A549 (cell line): ENCODE data around the gene ITGB3. TPM values are rescaled to one million over a fixed set of nuclear protein-coding genes. Genes with fewer than 3 reads are reported as not detected.

Experiments
- ATAC-seq, 2 experiments: fragments of 200-7000 bp in 1 of 2; fragments of >200 bp in 1 of 2; cut with Nextera tagmentation in 1 of 2; cut with Tn5 transposase in 1 of 2; 3 replicates each; pipeline versions ENCODE4 v1.8.0 to v1.9.1; 2018 to 2020; ENCODE audit warnings: mild to moderate bottlenecking in 1 of 2, moderate library complexity in 1 of 2
- CTCF ChIA-PET: fragments of 300-600 bp; sonication (Branson Sonifier 250); formaldehyde crosslinking; extraction: SDS; loops from one replicate; lab custom pipeline; 2021; ENCODE audit warnings: antibody characterized with exemption, inconsistent platforms; lab: Yijun Ruan, JAX
- POLR2A ChIA-PET: fragments of 350-600 bp; formaldehyde crosslinking; extraction: SDS; loops from one replicate; lab custom pipeline; 2021; ENCODE audit warnings: antibody characterized with exemption, inconsistent platforms; lab: Yijun Ruan, JAX
- DNase-seq, 2 experiments: peaks; one replicate each; pipeline versions ENCODE4 v3.0.0 to v3.0.0-alpha.2; 2011 to 2016; ENCODE audit warnings: low read depth in 1 of 2, low spot score in 1 of 2
- FAIRE-seq: peaks from 2 replicates; lab custom pipeline; 2011; peaks lifted over from hg19 to GRCh38; lab: Jason Lieb, UNC
- H3K27ac ChIP-seq, 2 experiments: fragments of >200 bp; sonication (Bioruptor Twin); formaldehyde crosslinking; 3 replicates each; pipeline ENCODE4 v1.5.1; 2016 to 2017
- H3K4me1 ChIP-seq: fragments of >200 bp; sonication (Bioruptor Twin); formaldehyde crosslinking; 3 replicates; pipeline ENCODE4 v1.6.1; 2016
- H3K4me2 ChIP-seq: fragments of >200 bp; sonication (Bioruptor Twin); formaldehyde crosslinking; 3 replicates; pipeline ENCODE4 v1.6.1; 2016
- H3K4me3 ChIP-seq: fragments of >200 bp; sonication (Bioruptor Twin); formaldehyde crosslinking; 3 replicates; pipeline ENCODE4 v1.5.1; 2016
- H3K9me3 ChIP-seq: fragments of >200 bp; sonication (Bioruptor Twin); formaldehyde crosslinking; 3 replicates; pipeline ENCODE4 v1.6.1; 2016
- BHLHE40 ChIP-seq: IDR thresholded peaks from 2 replicates; pipeline ENCODE4 v1.6.1; 2012; ENCODE audit warnings: low read depth, low read length, inconsistent platforms
- CBX8 ChIP-seq: fragments of 200-600 bp; sonication (generic); IDR thresholded peaks from 2 replicates; pipeline ENCODE4 v1.6.1; 2016
- EHMT2 ChIP-seq: fragments of 200-600 bp; sonication (generic); IDR thresholded peaks from 2 replicates; pipeline ENCODE4 v1.6.1; 2016; ENCODE audit warnings: antibody characterized with exemption, low read depth, mild to moderate bottlenecking, moderate library complexity
- GATA3 ChIP-seq: IDR thresholded peaks from 2 replicates; pipeline ENCODE4 v1.6.1; 2012; ENCODE audit warnings: borderline replicate concordance
- HOXB5 ChIP-seq: fragments of 250-450 bp; sonication (Bioruptor Pico); IDR thresholded peaks from 2 replicates; pipeline ENCODE4 v1.5.0; 2020; ENCODE audit warnings: mild to moderate bottlenecking, moderate library complexity
- JUN ChIP-seq, 2 experiments: fragments of >200 bp; sonication (Bioruptor Twin); formaldehyde crosslinking; IDR thresholded peaks; 2 replicates in 1 of 2; 3 replicates in 1 of 2; pipeline ENCODE4 v1.6.1; 2016 to 2017
- KDM1A ChIP-seq: fragments of 200-600 bp; sonication (generic); IDR thresholded peaks from 2 replicates; pipeline ENCODE4 v1.6.1; 2016; ENCODE audit warnings: low read depth, mild to moderate bottlenecking
- KDM5A ChIP-seq: fragments of 200-600 bp; sonication (generic); IDR thresholded peaks from 2 replicates; pipeline ENCODE4 v1.6.1; 2016; ENCODE audit warnings: antibody characterized with exemption, mild to moderate bottlenecking
- MAFK ChIP-seq: fragments of 450-650 bp; IDR thresholded peaks from 2 replicates; pipeline ENCODE4 v1.6.1; 2014; ENCODE audit not compliant: partially characterized antibody
- MAZ ChIP-seq: fragments of 150-350 bp; IDR thresholded peaks from 2 replicates; pipeline ENCODE4 v1.6.1; 2014; ENCODE audit warnings: antibody characterized with exemption, low read depth, low read length, borderline replicate concordance
- NFE2L2 ChIP-seq: fragments of 150-350 bp; conservative IDR thresholded peaks from 2 replicates; pipeline ENCODE4 v1.6.1; 2014; ENCODE audit warnings: low read length
- NPAS2 ChIP-seq: fragments of 250-450 bp; sonication (Bioruptor Pico); IDR thresholded peaks from 2 replicates; pipeline ENCODE4 v1.8.0; 2022; ENCODE audit warnings: mild to moderate bottlenecking, moderate library complexity, borderline replicate concordance
- PHF8 ChIP-seq: fragments of 200-600 bp; sonication (generic); IDR thresholded peaks from 2 replicates; pipeline ENCODE4 v1.6.1; 2016; ENCODE audit warnings: low read depth, mild to moderate bottlenecking, antibody characterized with exemption, moderate library complexity, borderline replicate concordance
- POLR2A ChIP-seq: IDR thresholded peaks from 2 replicates; pipeline ENCODE4 v1.6.1; 2012; ENCODE audit warnings: mild to moderate bottlenecking, low read length
- POLR2AphosphoS2 ChIP-seq: conservative IDR thresholded peaks from 2 replicates; pipeline ENCODE4 v1.6.1; 2012; ENCODE audit warnings: low read length, improper control_type of control experiment, inconsistent platforms
- RAD21 ChIP-seq, 2 experiments: fragments of >200 bp in 1 of 2; sonication (Bioruptor Twin) in 1 of 2; formaldehyde crosslinking in 1 of 2; IDR thresholded peaks in 1 of 2; conservative IDR thresholded peaks in 1 of 2; 2 replicates in 1 of 2; 3 replicates in 1 of 2; pipeline ENCODE4 v1.6.1; 2012 to 2018; ENCODE audit warnings: inconsistent platforms in 1 of 2
- RARB ChIP-seq: fragments of 250-450 bp; sonication (Bioruptor Pico); IDR thresholded peaks from 2 replicates; pipeline ENCODE4 v1.8.0; 2021; ENCODE audit warnings: mild to moderate bottlenecking, moderate library complexity
- RFX5 ChIP-seq: fragments of 450-650 bp; IDR thresholded peaks from 2 replicates; pipeline ENCODE4 v1.7.1; 2014; ENCODE audit warnings: antibody characterized with exemption, mild to moderate bottlenecking, moderate library complexity
- TFCP2L1 ChIP-seq: fragments of 250-450 bp; sonication (Bioruptor Pico); IDR thresholded peaks from 2 replicates; pipeline ENCODE4 v1.5.0; 2021; ENCODE audit warnings: mild to moderate bottlenecking
- TP53 ChIP-seq: fragments of 250-450 bp; sonication (Bioruptor Pico); IDR thresholded peaks from 2 replicates; pipeline ENCODE4 v1.5.0; 2021; ENCODE audit warnings: mild to moderate bottlenecking, moderate library complexity
- ZC3H11A ChIP-seq: fragments of 450-650 bp; IDR thresholded peaks from 2 replicates; pipeline ENCODE4 v1.6.1; 2014; ENCODE audit warnings: antibody characterized with exemption, mild to moderate bottlenecking
- ZFP36 ChIP-seq: fragments of 450-650 bp; IDR thresholded peaks from 2 replicates; pipeline ENCODE4 v1.6.1; 2014; ENCODE audit warnings: borderline replicate concordance; ENCODE audit not compliant: partially characterized antibody
- ZNF302 ChIP-seq: fragments of 250-450 bp; sonication (Bioruptor Pico); IDR thresholded peaks from 2 replicates; pipeline ENCODE4 v1.9.0; 2021; ENCODE audit warnings: inconsistent platforms, mild to moderate bottlenecking, moderate library complexity
- WGBS: methylation state at CpG from one replicate; pipeline ENCODE4 v1.1.6; 2017; ENCODE audit errors: missing lambda C conversion rate; 5-methylcytosine and 5-hydroxymethylcytosine counted together
- polyA plus RNA-seq, 4 experiments: library from polyadenylated mRNA; depleted of rRNA in 3 of 4; stranded (reverse); fragments of >200 nt; fragmentation: RNase III in 1 of 4; extraction: RNeasy Plus Mini Kit Qiagen cat#74134 plus additional on column Dnase treatment in 1 of 4; gene quantifications; 2 replicates in 3 of 4; 3 replicates in 1 of 4; pipeline ENCODE4 v1.2.3, GENCODE V29; 2011 to 2017
- TF ChIP-seq, protein P1 (sequence below): fragments of 200-600 bp; sonication (generic); IDR thresholded peaks from 2 replicates; pipeline ENCODE4 v1.6.1; 2016; ENCODE audit warnings: antibody characterized with exemption, mild to moderate bottlenecking, moderate library complexity
- TF ChIP-seq, protein P2 (sequence below): fragments of 150-350 bp; IDR thresholded peaks from 2 replicates; pipeline ENCODE4 v1.6.1; 2014; ENCODE audit warnings: low read depth, mild to moderate bottlenecking, low read length
- TF ChIP-seq, protein P3 (sequence below): IDR thresholded peaks from 2 replicates; pipeline ENCODE4 v1.6.1; 2012
- TF ChIP-seq, protein P4 (sequence below): fragments of 250-450 bp; sonication (Bioruptor Pico); IDR thresholded peaks from 2 replicates; pipeline ENCODE4 v1.5.0; 2021; ENCODE audit warnings: mild to moderate bottlenecking, moderate library complexity, borderline replicate concordance

The ITGB3 gene
- polyA plus RNA-seq, 2 of the 4 experiments (the other 2 are of a cell fraction) = 0.34 to 5.0 TPM

DNA sequence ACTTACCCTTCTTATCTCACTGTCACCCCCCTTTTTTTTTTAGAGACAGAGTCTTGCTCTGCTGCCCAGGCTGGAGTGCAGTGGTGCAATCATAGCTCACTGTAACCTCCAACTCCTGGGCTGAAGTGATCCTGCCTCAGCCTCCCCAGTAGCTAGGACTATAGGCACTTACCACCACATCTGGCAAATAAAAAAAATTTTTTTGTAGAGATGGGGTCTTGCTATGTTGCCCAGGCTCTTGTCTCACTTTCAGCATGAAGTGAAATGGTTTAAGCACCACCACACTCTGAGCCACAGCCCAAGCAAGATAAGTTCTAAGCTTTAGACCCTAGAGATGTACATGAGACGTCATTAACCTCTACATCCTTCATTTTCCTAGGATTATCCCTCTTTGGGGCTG lies 35.7 kb downstream of the ITGB3 start:
- FAIRE-seq = no peak
- no peaks in the 10 kb centered on the region for H3K9me3 ChIP-seq
- ATAC-seq = no peak
- TF ChIP-seq, protein P1, sequence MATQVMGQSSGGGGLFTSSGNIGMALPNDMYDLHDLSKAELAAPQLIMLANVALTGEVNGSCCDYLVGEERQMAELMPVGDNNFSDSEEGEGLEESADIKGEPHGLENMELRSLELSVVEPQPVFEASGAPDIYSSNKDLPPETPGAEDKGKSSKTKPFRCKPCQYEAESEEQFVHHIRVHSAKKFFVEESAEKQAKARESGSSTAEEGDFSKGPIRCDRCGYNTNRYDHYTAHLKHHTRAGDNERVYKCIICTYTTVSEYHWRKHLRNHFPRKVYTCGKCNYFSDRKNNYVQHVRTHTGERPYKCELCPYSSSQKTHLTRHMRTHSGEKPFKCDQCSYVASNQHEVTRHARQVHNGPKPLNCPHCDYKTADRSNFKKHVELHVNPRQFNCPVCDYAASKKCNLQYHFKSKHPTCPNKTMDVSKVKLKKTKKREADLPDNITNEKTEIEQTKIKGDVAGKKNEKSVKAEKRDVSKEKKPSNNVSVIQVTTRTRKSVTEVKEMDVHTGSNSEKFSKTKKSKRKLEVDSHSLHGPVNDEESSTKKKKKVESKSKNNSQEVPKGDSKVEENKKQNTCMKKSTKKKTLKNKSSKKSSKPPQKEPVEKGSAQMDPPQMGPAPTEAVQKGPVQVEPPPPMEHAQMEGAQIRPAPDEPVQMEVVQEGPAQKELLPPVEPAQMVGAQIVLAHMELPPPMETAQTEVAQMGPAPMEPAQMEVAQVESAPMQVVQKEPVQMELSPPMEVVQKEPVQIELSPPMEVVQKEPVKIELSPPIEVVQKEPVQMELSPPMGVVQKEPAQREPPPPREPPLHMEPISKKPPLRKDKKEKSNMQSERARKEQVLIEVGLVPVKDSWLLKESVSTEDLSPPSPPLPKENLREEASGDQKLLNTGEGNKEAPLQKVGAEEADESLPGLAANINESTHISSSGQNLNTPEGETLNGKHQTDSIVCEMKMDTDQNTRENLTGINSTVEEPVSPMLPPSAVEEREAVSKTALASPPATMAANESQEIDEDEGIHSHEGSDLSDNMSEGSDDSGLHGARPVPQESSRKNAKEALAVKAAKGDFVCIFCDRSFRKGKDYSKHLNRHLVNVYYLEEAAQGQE = no peak
- TF ChIP-seq CBX8 (no peak), EHMT2 (no peak), RAD21 (conservative IDR thresholded peaks at IDR 0.05 in 1 of 2, IDR thresholded peaks at IDR 0.05 in 1 of 2) (no peak), BHLHE40 (no peak), TFCP2L1 (CRISPR knock-in tag) (no peak), RFX5 (no peak), KDM5A (no peak), TP53 (no peak), ZNF302 (no peak), MAZ (no peak), HOXB5 (CRISPR knock-in tag) (no peak), ZC3H11A (no peak), KDM1A (no peak), ZFP36 (no peak), PHF8 (no peak), GATA3 (no peak), NPAS2 (no peak), MAFK (no peak)
- TF ChIP-seq, protein P2, sequence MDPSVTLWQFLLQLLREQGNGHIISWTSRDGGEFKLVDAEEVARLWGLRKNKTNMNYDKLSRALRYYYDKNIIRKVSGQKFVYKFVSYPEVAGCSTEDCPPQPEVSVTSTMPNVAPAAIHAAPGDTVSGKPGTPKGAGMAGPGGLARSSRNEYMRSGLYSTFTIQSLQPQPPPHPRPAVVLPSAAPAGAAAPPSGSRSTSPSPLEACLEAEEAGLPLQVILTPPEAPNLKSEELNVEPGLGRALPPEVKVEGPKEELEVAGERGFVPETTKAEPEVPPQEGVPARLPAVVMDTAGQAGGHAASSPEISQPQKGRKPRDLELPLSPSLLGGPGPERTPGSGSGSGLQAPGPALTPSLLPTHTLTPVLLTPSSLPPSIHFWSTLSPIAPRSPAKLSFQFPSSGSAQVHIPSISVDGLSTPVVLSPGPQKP = no peak
- peaks cover 8% of the 10 kb centered on the region; the same call in 2 of the 3 replicates for H3K4me1 ChIP-seq
- ChIA-PET CTCF (interaction anchor here (0.7 to 5.7 kb wide), 10 partner anchors 9 to 129 kb away, joined by 3 to 33 read pairs (median 4); partner anchors contain the start of gene ITGB3), POLR2A (no interaction called here)
- DNase-seq = no peak
- 65% methylated on average over 1 of the region's 1 CpG for WGBS
- H3K4me3 ChIP-seq = no peak overlapping the region
- H3K27ac ChIP-seq = no peak overlapping the region
- H3K4me2 ChIP-seq = no peak overlapping the region

DNA sequence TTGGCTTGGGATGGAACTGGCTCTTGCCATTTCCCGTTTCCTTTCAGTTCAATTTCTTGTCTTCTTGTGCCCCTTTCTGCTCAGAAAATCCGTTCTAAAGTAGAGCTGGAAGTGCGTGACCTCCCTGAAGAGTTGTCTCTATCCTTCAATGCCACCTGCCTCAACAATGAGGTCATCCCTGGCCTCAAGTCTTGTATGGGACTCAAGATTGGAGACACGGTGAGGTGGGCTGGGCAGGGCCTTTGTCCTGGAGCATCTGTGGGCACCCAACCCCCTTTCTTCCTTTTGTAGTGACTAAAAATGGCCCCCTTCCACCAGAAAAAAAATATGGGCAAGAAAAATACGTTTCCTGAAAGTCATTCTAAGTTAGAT lies 37.2 kb downstream of the ITGB3 start:
- CTCF ChIA-PET = interaction anchor here (1.4 to 5.7 kb wide), 4 partner anchors 25 to 62 kb away, joined by 3 to 33 read pairs (median 4); partner anchors contain the start of gene EFCAB13

More for the DNA sequence above, 37.2 kb downstream of the ITGB3 start:
- POLR2A ChIA-PET = no interaction called here
- Histone ChIP-seq H3K4me2 (no peak overlapping the region), H3K4me3 (no peak overlapping the region), H3K4me1 (peaks cover 8% of the 10 kb centered on the region; the same call in 2 of the 3 replicates), H3K27ac (no peak overlapping the region), H3K9me3 (no peaks in the 10 kb centered on the region)
- TF ChIP-seq RARB (CRISPR knock-in tag) (no peak), NPAS2 (no peak), KDM5A (no peak), NFE2L2 (no peak), PHF8 (no peak), POLR2A (no peak), GATA3 (no peak), POLR2AphosphoS2 (no peak), JUN (IDR thresholded peaks at IDR 0.05) (no peak), TFCP2L1 (CRISPR knock-in tag) (no peak)
- TF ChIP-seq, protein P3, sequence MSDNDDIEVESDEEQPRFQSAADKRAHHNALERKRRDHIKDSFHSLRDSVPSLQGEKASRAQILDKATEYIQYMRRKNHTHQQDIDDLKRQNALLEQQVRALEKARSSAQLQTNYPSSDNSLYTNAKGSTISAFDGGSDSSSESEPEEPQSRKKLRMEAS = no peak
- TF ChIP-seq, protein P4, sequence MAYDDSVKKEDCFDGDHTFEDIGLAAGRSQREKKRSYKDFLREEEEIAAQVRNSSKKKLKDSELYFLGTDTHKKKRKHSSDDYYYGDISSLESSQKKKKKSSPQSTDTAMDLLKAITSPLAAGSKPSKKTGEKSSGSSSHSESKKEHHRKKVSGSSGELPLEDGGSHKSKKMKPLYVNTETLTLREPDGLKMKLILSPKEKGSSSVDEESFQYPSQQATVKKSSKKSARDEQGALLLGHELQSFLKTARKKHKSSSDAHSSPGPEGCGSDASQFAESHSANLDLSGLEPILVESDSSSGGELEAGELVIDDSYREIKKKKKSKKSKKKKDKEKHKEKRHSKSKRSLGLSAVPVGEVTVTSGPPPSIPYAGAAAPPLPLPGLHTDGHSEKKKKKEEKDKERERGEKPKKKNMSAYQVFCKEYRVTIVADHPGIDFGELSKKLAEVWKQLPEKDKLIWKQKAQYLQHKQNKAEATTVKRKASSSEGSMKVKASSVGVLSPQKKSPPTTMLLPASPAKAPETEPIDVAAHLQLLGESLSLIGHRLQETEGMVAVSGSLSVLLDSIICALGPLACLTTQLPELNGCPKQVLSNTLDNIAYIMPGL (CRISPR knock-in tag) = no peak
- 63% methylated on average over 5 of the region's 5 CpGs for WGBS
- ATAC-seq (no peak), DNase-seq (no peak), FAIRE-seq (no peak)
